Measurements from ENCODE around the gene PAPOLG.

DNA sequence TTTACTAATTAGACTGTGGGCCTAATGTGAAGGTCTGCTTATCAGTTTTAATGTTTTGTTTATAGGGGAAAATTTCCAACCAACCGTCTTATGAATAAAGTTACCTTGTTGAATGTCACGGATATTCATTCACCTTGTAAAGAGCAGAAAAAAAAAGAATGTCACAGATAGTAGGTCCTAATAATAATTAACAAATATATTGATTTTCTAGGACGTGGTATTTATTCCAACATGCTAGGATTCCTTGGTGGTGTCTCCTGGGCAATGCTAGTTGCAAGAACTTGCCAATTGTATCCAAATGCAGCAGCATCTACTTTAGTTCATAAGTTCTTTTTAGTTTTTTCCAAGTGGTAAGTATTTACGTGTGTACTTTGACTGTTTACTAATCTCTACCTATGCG lies 23.4 kb downstream of the PAPOLG start:
- TF ChIP-seq, protein P1, sequence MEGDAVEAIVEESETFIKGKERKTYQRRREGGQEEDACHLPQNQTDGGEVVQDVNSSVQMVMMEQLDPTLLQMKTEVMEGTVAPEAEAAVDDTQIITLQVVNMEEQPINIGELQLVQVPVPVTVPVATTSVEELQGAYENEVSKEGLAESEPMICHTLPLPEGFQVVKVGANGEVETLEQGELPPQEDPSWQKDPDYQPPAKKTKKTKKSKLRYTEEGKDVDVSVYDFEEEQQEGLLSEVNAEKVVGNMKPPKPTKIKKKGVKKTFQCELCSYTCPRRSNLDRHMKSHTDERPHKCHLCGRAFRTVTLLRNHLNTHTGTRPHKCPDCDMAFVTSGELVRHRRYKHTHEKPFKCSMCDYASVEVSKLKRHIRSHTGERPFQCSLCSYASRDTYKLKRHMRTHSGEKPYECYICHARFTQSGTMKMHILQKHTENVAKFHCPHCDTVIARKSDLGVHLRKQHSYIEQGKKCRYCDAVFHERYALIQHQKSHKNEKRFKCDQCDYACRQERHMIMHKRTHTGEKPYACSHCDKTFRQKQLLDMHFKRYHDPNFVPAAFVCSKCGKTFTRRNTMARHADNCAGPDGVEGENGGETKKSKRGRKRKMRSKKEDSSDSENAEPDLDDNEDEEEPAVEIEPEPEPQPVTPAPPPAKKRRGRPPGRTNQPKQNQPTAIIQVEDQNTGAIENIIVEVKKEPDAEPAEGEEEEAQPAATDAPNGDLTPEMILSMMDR (IDR thresholded peaks at IDR 0.05; ENCODE audit: insufficient read depth, low read length, poor library complexity, severe bottlenecking): no peak
- TF ChIP-seq EZH2phosphoT487 (conservative IDR thresholded peaks at IDR 0.05; ENCODE audit: low read length): no peak

Measured in SU-DHL-6 (cell line).